HUES64 (cell line): ENCODE measurements around the gene CHST11.

ENCODE experiments used
- H3K27ac ChIP-seq: 2 replicates; pipeline ENCODE4 v1.7.0; 2013; ENCODE audit warnings: low read depth, low read length, inconsistent platforms
- H3K27me3 ChIP-seq: 2 replicates; pipeline ENCODE4 v1.6.1; 2013; ENCODE audit warnings: mild to moderate bottlenecking, low read length; ENCODE audit not compliant: insufficient read depth
- H3K36me3 ChIP-seq: 2 replicates; pipeline ENCODE4 v1.6.1; 2013; ENCODE audit warnings: mild to moderate bottlenecking, low read length; ENCODE audit not compliant: insufficient read depth
- H3K4me1 ChIP-seq: 2 replicates; pipeline ENCODE4 v1.6.1; 2013; ENCODE audit warnings: mild to moderate bottlenecking, low read length, moderate library complexity; ENCODE audit not compliant: insufficient read depth
- H3K4me3 ChIP-seq: 2 replicates; pipeline ENCODE4 v1.5.1; 2013; ENCODE audit warnings: mild to moderate bottlenecking, low read length, moderate library complexity
- H3K9ac ChIP-seq: 2 replicates; pipeline ENCODE4 v1.6.1; 2013; ENCODE audit warnings: mild to moderate bottlenecking, low read depth, low read length
- H3K9me3 ChIP-seq: 2 replicates; pipeline ENCODE4 v1.6.1; 2013; ENCODE audit warnings: low read depth, low read length; ENCODE audit not compliant: insufficient read depth
- WGBS: fragments of 150-250, 120-280 bp; methylation state at CpG from one replicate; pipeline ENCODE4 v1.1.7; 2013; ENCODE audit warnings: missing lambda C conversion rate; 5-methylcytosine and 5-hydroxymethylcytosine counted together

Gene CHST11

GRCh38 chr12:104471336-104471735 lies 14.6 kb downstream of the CHST11 start:
- Histone ChIP-seq H3K36me3 (no peaks in the 10 kb centered on the region), H3K9me3 (no peaks in the 10 kb centered on the region), H3K27ac (no peak overlapping the region), H3K27me3 (no peaks in the 10 kb centered on the region), H3K4me3 (no peak overlapping the region), H3K9ac (no peak overlapping the region), H3K4me1 (peaks cover 22% of the 10 kb centered on the region)
- 98% methylated on average over 3 of the region's 3 CpGs for WGBS

- Histone ChIP-seq H3K9me3 (no peaks in the 10 kb centered on the region), H3K27ac (no peak overlapping the region), H3K4me1 (peaks cover 22% of the 10 kb centered on the region), H3K36me3 (no peaks in the 10 kb centered on the region), H3K27me3 (no peaks in the 10 kb centered on the region), H3K9ac (0 out of 2 replicates have a peak overlapping the region, but pooled peaks have one; percentile 17), H3K4me3 (no peak overlapping the region)
- WGBS = 83% methylated on average over 4 of the region's 4 CpGs
These were observed 16.0 kb downstream of the CHST11 start for GRCh38 chr12:104472748-104473147.

- no peaks in the 10 kb centered on the region for H3K36me3 ChIP-seq
- H3K4me3 ChIP-seq = no peak overlapping the region
- H3K27ac ChIP-seq = no peak overlapping the region
- H3K4me1 ChIP-seq = peaks cover 22% of the 10 kb centered on the region
- 0 out of 2 replicates have a peak overlapping the region, but pooled peaks have one; percentile 17 for H3K9ac ChIP-seq
- 83% methylated on average over 9 of the region's 10 CpGs for WGBS
- H3K9me3 ChIP-seq = no peaks in the 10 kb centered on the region
- no peaks in the 10 kb centered on the region for H3K27me3 ChIP-seq
These were observed 16.7 kb downstream of the CHST11 start for GRCh38 chr12:104473374-104473983.

GRCh38 chr12:104475271-104475670 lies 18.5 kb downstream of the CHST11 start:
- Histone ChIP-seq H3K27me3 (no peaks in the 10 kb centered on the region), H3K27ac (no peak overlapping the region), H3K36me3 (no peaks in the 10 kb centered on the region), H3K4me3 (no peak overlapping the region), H3K4me1 (peaks cover 22% of the 10 kb centered on the region), H3K9me3 (no peaks in the 10 kb centered on the region), H3K9ac (no peak overlapping the region)
- 47% methylated on average over 1 of the region's 1 CpG for WGBS

GRCh38 chr12:104477510-104478390 lies 21.0 kb downstream of the CHST11 start:
- no peak overlapping the region for H3K27ac ChIP-seq

GRCh38 chr12:104478396-104479122 lies 21.8 kb downstream of the CHST11 start:
- Histone ChIP-seq H3K27me3 (no peaks in the 10 kb centered on the region), H3K4me1 (peaks cover 14% of the 10 kb centered on the region), H3K9me3 (no peaks in the 10 kb centered on the region), H3K4me3 (no peak overlapping the region), H3K36me3 (no peaks in the 10 kb centered on the region), H3K9ac (no peak overlapping the region), H3K27ac (no peak overlapping the region)
- WGBS = 95% methylated on average over 8 of the region's 8 CpGs

More at GRCh38 chr12:104477510-104478390, 21.0 kb downstream of the CHST11 start:
- Histone ChIP-seq H3K9me3 (no peaks in the 10 kb centered on the region), H3K36me3 (no peaks in the 10 kb centered on the region), H3K4me1 (peaks cover 22% of the 10 kb centered on the region), H3K4me3 (no peak overlapping the region), H3K27me3 (no peaks in the 10 kb centered on the region), H3K9ac (no peak overlapping the region)
- WGBS = 93% methylated on average over 4 of the region's 6 CpGs

- whole genome bisulfite sequencing = 97% methylated on average over 3 of the region's 3 CpGs
- H3K9ac ChIP-seq = no peak overlapping the region
These were observed 22.4 kb downstream of the CHST11 start for GRCh38 chr12:104479123-104479662.

GRCh38 chr12:104480012-104480411 lies 23.3 kb downstream of the CHST11 start:
- H3K27me3 ChIP-seq = no peaks in the 10 kb centered on the region
- H3K9ac ChIP-seq = no peak overlapping the region
- H3K36me3 ChIP-seq = no peaks in the 10 kb centered on the region
- no peak overlapping the region for H3K4me3 ChIP-seq
- 86% methylated on average over 3 of the region's 3 CpGs for WGBS
- peaks cover 4% of the 10 kb centered on the region; the same call in 1 of the 2 replicates for H3K4me1 ChIP-seq
- no peak overlapping the region for H3K27ac ChIP-seq
- H3K9me3 ChIP-seq = no peaks in the 10 kb centered on the region

More at GRCh38 chr12:104479123-104479662, 22.4 kb downstream of the CHST11 start:
- H3K4me3 ChIP-seq = no peak overlapping the region
- H3K9me3 ChIP-seq = no peaks in the 10 kb centered on the region
- no peak overlapping the region for H3K27ac ChIP-seq
- no peaks in the 10 kb centered on the region for H3K36me3 ChIP-seq
- H3K27me3 ChIP-seq = no peaks in the 10 kb centered on the region
- peaks cover 12% of the 10 kb centered on the region for H3K4me1 ChIP-seq

- no peak overlapping the region for H3K4me3 ChIP-seq
- no peaks in the 10 kb centered on the region for H3K36me3 ChIP-seq
- 97% methylated on average over 11 of the region's 11 CpGs for WGBS
These were observed 24.2 kb downstream of the CHST11 start for GRCh38 chr12:104480826-104481440.

GRCh38 chr12:104482113-104482512 lies 25.4 kb downstream of the CHST11 start:
- Histone ChIP-seq H3K27ac (no peak overlapping the region), H3K9me3 (no peaks in the 10 kb centered on the region), H3K27me3 (no peaks in the 10 kb centered on the region), H3K4me3 (no peak overlapping the region), H3K9ac (no peak overlapping the region), H3K36me3 (no peaks in the 10 kb centered on the region), H3K4me1 (no peaks in the 10 kb centered on the region)
- 93% methylated on average over 3 of the region's 4 CpGs for WGBS

More at GRCh38 chr12:104480826-104481440, 24.2 kb downstream of the CHST11 start:
- Histone ChIP-seq H3K27ac (no peak overlapping the region), H3K9ac (no peak overlapping the region), H3K4me1 (no peaks in the 10 kb centered on the region), H3K27me3 (no peaks in the 10 kb centered on the region), H3K9me3 (no peaks in the 10 kb centered on the region)
